LNCaP clone FGC (cell line): ENCODE data around the gene TMPRSS11B.

ENCODE experiments used
- DNase-seq: peaks from one replicate; pipeline ENCODE4 v3.0.0-alpha.2; 2011; ENCODE audit warnings: low read depth
- H3K4me3 ChIP-seq: 2 replicates; pipeline ENCODE4 v1.5.1; 2011; ENCODE audit warnings: mild to moderate bottlenecking, low read depth, low read length, control low read depth
- CTCF ChIP-seq: IDR thresholded peaks from 2 replicates; pipeline ENCODE4 v1.5.1; 2012; ENCODE audit warnings: mild to moderate bottlenecking; ENCODE audit not compliant: control insufficient read depth, insufficient read depth; ENCODE audit errors: extremely low read depth

Gene TMPRSS11B

DNA sequence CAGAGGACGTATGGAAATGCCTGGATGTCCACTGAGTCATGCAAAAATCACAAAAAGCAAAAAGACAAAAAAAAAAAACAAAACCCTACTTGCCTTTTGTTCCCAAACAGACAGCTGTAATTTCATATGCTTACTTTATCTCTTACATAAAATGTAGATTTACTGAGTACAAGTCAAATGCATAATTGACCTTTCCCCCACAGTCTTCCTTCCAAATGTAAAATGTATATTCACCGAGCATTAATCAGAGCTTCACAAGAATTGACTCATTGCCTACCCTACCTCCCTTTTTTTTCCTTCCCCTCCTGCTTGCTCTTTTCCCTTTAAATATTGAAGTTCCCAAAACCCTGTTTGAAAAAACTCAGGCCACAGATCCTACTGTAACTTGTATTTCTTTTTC lies 32.5 kb upstream of the TMPRSS11B start:
- DNase-seq, result no peak
- no peak overlapping the region for H3K4me3 ChIP-seq
- TF ChIP-seq CTCF, result no peak

DNA sequence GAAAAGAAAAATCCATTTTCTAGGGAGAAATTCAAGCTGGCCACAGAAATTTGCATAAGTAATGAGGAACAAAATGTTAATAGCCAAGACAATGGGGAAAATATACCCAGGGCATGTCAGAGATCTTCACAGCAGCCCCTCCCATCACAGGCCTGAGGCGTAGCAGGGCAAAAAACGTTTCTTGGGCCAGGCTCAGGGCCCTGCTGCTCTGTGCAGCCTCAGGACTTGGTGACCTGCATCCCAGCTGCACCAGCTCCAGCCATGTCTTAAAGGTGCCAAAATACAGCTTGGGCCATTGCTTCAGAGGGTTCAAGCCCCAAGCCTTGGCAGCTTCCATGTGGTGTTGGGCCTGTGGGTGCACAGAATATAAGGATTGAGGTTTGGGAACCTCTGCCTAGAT lies 32.1 kb upstream of the TMPRSS11B start:
- H3K4me3 ChIP-seq, result no peak overlapping the region
- no peak for DNase-seq
- TF ChIP-seq CTCF, result no peak

GRCh38 chr4:68272860-68273259 lies 27.4 kb upstream of the TMPRSS11B start:
- no peak for TF ChIP-seq CTCF
- DNase-seq, result no peak
- H3K4me3 ChIP-seq, result no peak overlapping the region

DNA sequence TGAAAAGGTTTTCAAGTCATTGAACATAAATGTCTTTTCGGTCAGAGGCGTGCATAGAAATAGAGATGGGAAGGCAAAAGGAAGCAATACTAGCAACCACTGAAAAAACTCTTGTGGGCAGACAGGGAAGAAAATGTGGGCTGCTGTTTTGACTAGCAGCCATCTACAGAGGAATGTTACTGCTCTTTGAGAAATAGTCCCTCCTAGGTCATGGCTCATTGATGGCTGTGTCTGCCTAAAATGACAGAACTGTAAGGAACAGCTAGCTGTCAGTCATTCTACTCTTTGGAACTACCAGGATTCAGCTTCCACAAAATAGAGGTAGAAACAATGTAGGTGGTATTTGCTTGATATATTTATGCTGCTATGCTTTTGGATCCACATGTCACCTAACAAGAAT lies 26.9 kb upstream of the TMPRSS11B start:
- DNase-seq, result no peak
- no peak overlapping the region for H3K4me3 ChIP-seq
- no peak for TF ChIP-seq CTCF

DNA sequence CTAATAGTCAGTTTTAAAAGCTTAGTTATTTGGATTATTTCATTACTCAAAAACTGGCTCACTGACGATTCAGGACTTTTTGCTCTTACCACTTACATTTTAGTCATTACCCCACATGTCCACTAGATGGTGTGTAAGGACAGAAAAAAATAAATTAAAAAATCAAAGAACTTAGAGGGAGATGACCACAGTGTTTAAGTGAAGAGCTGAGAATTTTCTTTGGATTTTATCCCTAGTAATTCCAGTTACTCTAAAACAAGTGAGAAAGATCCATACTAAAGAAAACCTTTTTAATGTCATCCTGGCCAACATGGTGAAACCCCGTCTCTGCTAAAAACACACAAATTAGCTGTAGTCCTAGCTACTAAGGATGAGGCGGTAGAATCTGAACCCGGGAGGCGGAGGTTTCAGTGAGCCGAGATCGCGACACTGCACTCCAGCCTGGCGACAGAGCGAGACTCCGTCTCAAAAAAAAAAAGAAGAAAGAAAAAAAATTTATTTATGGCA lies 26.4 kb upstream of the TMPRSS11B start:
- TF ChIP-seq CTCF, result peak; percentile 61
- H3K4me3 ChIP-seq, result no peak overlapping the region
- DNase-seq, result peak; percentile 35

GRCh38 chr4:68267433-68267944 lies 22.0 kb upstream of the TMPRSS11B start:
- TF ChIP-seq CTCF, result no peak
- H3K4me3 ChIP-seq, result no peak overlapping the region
- no peak for DNase-seq

- no peak for DNase-seq
- TF ChIP-seq CTCF, result no peak
- no peak overlapping the region for H3K4me3 ChIP-seq
Measured at GRCh38 chr4:68264875-68265565, 19.5 kb upstream of the TMPRSS11B start.
